RCC 7860 (cell line): Measurements from ENCODE around the gene IL1B.

ENCODE experiments used
- DNase-seq: peaks from one replicate; pipeline ENCODE4 v3.0.0-alpha.2; 2015; ENCODE audit warnings: low spot score
- FAIRE-seq: peaks from 2 replicates; lab custom pipeline; 2012; peaks lifted over from hg19 to GRCh38; lab: Jason Lieb, UNC

Gene IL1B

DNA sequence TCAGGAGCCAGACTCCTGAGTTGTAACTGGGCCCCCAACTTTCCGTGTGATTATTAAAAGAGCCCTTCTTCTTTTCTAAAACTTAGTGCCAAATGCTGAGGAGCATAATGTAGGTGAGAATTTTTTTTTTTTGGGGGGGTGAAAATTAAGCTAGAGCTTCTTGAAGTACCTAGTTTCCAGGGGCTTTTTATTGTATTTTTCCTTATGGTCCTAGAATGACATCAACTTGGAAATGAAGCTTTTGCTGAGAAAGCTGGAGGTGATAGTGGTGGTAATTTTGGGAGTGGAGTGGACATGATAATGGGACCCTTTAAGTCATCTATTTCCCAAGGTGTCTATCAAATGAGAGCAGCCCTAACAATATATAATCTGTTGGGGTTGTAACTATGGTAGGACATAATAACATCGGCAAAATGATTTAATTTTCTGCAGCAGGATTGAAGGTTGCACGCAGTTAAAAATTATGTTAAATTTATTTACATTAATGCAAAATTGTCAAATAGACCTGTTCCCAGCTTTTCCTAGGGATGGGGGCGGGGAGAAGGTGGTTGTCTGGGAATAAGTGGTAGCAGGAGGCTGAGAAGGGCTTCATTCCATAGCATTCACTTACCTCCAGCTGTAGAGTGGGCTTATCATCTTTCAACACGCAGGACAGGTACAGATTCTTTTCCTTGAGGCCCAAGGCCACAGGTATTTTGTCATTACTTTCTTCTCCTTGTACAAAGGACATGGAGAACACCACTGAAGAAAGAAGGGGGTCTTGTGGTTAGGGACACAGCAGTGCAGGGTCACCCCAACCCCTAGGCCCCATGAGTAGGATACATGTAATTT is 5.7 kb downstream of the IL1B start:
- FAIRE-seq (no peak), DNase-seq (no peak)

DNA sequence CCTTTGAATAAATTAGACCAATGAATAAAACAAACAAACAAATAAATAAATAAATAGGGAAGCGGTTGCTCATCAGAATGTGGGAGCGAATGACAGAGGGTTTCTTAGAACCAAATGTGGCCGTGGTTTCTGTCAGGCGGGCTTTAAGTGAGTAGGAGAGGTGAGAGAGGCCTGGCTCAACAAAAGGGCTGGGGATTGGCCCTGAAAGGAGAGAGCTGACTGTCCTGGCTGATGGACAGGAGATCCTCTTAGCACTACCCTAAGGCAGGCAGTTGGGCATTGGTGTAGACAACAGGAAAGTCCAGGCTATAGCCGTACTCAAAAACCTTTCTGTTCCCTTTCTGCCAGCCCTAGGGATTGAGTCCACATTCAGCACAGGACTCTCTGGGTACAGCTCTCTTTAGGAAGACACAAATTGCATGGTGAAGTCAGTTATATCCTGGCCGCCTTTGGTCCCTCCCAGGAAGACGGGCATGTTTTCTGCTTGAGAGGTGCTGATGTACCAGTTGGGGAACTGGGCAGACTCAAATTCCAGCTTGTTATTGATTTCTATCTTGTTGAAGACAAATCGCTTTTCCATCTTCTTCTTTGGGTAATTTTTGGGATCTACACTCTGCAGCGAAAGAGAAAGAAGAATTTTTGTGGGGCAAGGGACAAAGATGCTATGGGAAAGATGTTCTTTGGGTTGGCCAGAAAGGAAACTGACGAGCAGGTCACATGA is 6.5 kb downstream of the IL1B start:
- DNase-seq (no peak), FAIRE-seq (no peak)

GRCh38 chr2:112829101-112829960 is 7.2 kb downstream of the IL1B start:
- FAIRE-seq = no peak
- no peak for DNase-seq

DNA sequence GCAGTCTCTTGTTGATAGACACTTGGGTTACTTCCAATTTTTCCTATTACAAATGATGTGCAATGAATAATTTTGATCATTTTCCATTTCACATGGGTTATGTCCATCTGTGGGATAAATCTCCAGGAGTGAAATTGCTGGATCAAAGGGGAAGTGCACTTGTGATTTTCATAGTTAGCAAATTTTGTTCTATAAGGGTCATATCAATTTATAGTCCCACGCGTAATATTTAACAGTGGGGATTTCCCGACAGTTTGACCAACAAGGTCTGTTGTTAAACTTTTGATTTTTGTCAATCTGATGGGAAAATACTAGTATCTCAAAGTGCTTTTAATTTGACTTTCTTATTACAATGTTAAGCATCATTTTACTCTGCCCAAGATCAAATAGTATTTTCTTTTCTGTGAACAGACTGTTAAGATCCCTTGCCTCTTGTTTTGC is 8.3 kb downstream of the IL1B start:
- no peak for FAIRE-seq

GRCh38 chr2:112827604-112828185 is 8.9 kb downstream of the IL1B start:
- FAIRE-seq = no peak
- no peak for DNase-seq

More for the DNA sequence above, 8.3 kb downstream of the IL1B start:
- no peak for DNase-seq

DNA sequence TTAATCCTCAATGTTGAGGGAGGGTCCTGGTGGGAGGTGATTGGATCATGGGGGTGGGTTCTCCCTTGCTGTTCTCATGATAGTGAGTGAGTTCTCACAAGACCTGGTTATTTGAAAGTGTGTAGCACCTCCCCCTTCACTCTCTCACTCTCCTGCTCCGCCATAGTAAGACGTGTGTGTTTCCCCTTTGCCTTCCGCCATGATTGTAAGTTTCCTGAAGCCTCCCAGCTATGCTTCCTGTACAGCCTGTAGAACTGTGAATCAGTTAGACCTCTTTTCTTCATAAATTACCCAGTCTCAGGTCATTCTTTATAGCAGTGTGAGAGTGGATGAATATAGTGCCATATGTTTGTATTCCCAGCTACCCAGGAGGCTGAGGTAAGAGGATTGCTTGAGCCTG is 9.6 kb downstream of the IL1B start:
- FAIRE-seq = no peak
- no peak for DNase-seq

- FAIRE-seq (peak; percentile 23), DNase-seq (no peak)
Observed at GRCh38 chr2:112825706-112826105, 10.9 kb downstream of the IL1B start.

- FAIRE-seq (no peak), DNase-seq (no peak)
Observed at GRCh38 chr2:112824694-112825085, 11.9 kb downstream of the IL1B start.

DNA sequence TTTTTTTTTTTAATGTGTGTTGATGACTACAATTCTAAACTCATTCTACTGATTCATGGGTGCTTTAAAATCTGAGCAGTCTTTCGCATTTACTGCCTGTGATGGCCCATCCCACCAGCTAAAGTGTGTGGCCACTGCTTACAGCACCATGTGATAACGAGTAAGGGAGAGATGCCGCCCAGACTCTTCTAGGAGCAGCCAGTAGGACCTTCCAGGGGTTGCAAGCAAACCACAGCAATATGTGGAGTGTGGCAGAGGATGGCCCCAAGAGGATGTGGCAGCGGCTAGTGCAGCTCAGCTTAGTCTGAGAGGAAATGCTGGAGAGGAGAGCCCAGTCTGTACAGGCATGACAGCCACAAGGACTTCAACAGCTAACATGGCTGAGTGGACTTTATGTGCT is 14.9 kb downstream of the IL1B start:
- DNase-seq = no peak
- FAIRE-seq = no peak

GRCh38 chr2:112821142-112821541 is 15.4 kb downstream of the IL1B start:
- FAIRE-seq = peak; percentile 86
- peak; percentile 53 for DNase-seq

DNA sequence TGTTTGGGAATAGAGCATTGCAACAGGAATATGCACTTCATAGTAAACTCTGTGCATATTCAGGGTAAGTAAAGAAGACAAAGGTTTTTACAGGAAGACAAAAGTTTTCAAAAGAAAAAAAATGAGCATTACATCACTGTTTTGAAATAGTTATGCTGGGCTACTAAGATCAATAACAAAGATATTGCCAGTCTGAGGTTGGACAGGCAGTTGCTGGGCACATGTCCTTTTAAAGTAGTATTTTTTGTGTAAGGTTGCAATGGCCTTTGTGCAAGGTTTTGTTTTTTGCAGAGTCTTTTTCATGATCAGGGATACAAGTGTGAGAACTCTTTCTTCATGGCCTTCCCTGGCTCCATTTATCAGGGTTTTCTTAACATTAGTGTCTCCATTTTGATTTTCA is 16.2 kb downstream of the IL1B start:
- DNase-seq (no peak), FAIRE-seq (no peak)

GRCh38 chr2:112819081-112819480 is 17.5 kb downstream of the IL1B start:
- no peak for FAIRE-seq
- no peak for DNase-seq

GRCh38 chr2:112818094-112818902 is 18.3 kb downstream of the IL1B start:
- no peak for DNase-seq
- FAIRE-seq = peak; percentile 71

- no peak for FAIRE-seq
- DNase-seq = no peak
Observed at GRCh38 chr2:112817082-112817689, 19.4 kb downstream of the IL1B start.

GRCh38 chr2:112814278-112814677 is 22.3 kb downstream of the IL1B start:
- FAIRE-seq (no peak), DNase-seq (no peak)

DNA sequence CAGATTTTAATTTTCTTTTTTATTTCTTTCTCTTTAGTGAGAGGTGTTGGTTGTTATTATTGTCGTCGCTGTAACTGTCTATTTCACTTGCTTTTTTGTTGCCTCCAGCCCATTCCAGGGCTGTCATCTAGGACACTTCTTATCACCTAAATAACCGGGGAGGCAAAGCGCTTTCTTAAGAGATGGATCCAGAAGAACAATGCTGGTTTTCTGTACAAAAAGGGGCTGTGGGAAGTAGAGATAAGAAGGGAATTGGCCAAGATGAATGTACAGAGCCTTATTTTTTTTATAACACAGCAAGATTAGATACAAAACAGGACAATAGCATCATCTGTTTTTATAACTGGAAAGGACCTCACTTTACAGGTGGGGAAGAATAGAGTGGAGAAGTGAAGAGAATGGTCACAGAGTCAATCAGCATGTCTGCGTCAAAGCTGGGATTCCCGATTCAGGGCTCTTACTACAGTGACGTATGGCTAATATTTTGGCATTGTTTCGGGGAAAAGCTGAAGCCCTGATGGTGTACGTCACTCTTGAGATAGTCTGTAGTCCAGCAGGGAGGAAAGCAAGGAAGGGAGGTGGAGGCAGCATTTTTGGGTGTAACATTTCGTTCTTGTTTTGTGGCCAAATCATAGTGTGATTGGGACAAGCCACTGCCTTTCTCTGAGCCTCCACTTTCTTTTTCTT is 23.2 kb downstream of the IL1B start:
- FAIRE-seq (no peak), DNase-seq (no peak)

GRCh38 chr2:112812318-112813267 is 24.0 kb downstream of the IL1B start:
- peak; percentile 35 for DNase-seq
- no peak for FAIRE-seq

- FAIRE-seq (peak; percentile 83), DNase-seq (peak; percentile 89)
Observed at GRCh38 chr2:112811841-112812306, 24.7 kb downstream of the IL1B start.
